Heart right ventricle (tissue), 16 donors: ENCODE data around the gene TBC1D14. TPM values are rescaled to one million over a fixed set of nuclear protein-coding genes. Genes with fewer than 3 reads are reported as not detected.

Experiments
- ATAC-seq, 8 donors: fragments of 200-7000 bp; cut with Tn5 transposase; one replicate each; pipeline ENCODE4 v1.9.1; 2020; ENCODE audit warnings: mild to moderate bottlenecking in 8 of 8, moderate library complexity in 8 of 8, moderate number of reproducible peaks in 1 of 8
- DNase-seq, 2 donors: peaks; one replicate each; pipeline ENCODE4 v3.0.0-alpha.2; 2020
- H3K27ac ChIP-seq, 10 donors: fragments of 200-600 bp; sonication (generic) in 2 of 10; one replicate each; pipeline versions ENCODE4 v1.5.0 to v1.8.0; 2020 to 2022; ENCODE audit warnings: mild to moderate bottlenecking in 3 of 10
- H3K27me3 ChIP-seq, 7 donors: fragments of 200-600 bp; one replicate each; pipeline ENCODE4 v1.8.0; 2021 to 2022; ENCODE audit warnings: mild to moderate bottlenecking in 2 of 7
- H3K36me3 ChIP-seq, 9 donors: fragments of 200-600 bp; sonication (generic) in 1 of 9; one replicate each; pipeline versions ENCODE4 v1.5.0 to v1.8.0; 2020 to 2022; ENCODE audit warnings: mild to moderate bottlenecking in 2 of 9
- H3K4me1 ChIP-seq, 9 donors: fragments of 200-600 bp; sonication (generic) in 1 of 9; one replicate each; pipeline versions ENCODE4 v1.5.0 to v1.8.0; 2020 to 2022; ENCODE audit warnings: mild to moderate bottlenecking in 4 of 9
- H3K4me3 ChIP-seq, 10 donors: fragments of 200-600 bp; sonication (generic) in 2 of 10; one replicate each; pipeline versions ENCODE4 v1.5.0 to v1.8.0; 2020 to 2022; ENCODE audit warnings: mild to moderate bottlenecking in 7 of 10, moderate library complexity in 2 of 10
- H3K9me3 ChIP-seq, 11 donors: fragments of 200-600 bp in 10 of 11; sonication (generic) in 2 of 11; one replicate each; pipeline versions ENCODE4 v1.5.0 to v1.8.0; 2013 to 2022; ENCODE audit warnings: mild to moderate bottlenecking in 2 of 11, control low read depth in 1 of 11, moderate library complexity in 1 of 11
- WGBS, 2 donors: extraction: QIAGEN DNeasy Blood & Tissue Kit; methylation state at CpG; one replicate each; pipeline ENCODE4 v1.1.7; 2013; ENCODE audit warnings: inconsistent platforms in 1 of 2; 5-methylcytosine and 5-hydroxymethylcytosine counted together
- intact Hi-C, 10 donors: fragments of 100-400 bp; cut with DNase I; formaldehyde crosslinking; loops; one replicate each; pipeline versions ENCODE4 v1.11.1 to v1.14.2; 2022
- polyA plus RNA-seq, 2 donors: library from polyadenylated mRNA; stranded (reverse); fragments of 200-250 nt; gene quantifications; one replicate each; pipeline ENCODE4 v1.2.3, GENCODE V29; 2013
- total RNA-seq, 10 donors: library from RNA; stranded (reverse); fragmentation: NEBNext Ultra II Directional in 3 of 10; extraction: Animal tissue kit (Norgen Biotek cat#: 25700) in 3 of 10; gene quantifications; one replicate each; pipeline versions ENCODE4 v1.2.1 to v1.2.4, GENCODE V29; 2021 to 2023
- TF ChIP-seq, protein P1 (sequence below), 9 donors: fragments of 200-600 bp; sonication (generic) in 2 of 9; IDR thresholded peaks; one replicate each; pipeline versions ENCODE4 v1.5.0 to v1.8.0; 2021 to 2022; ENCODE audit warnings: antibody characterized with exemption in 9 of 9, mild to moderate bottlenecking in 5 of 9, moderate library complexity in 1 of 9
- donor health status: Arrhythmogenic right ventricular cardiomyopathy.
- donor health status: ischemic (EF 13 %, LVEDD 7.1; RV severe dilation, severe dysfunction).
- donor health status: healthy with polysubstance abuse.
- donor health status: DM: no; HTN: yes; CAD: no.
- donor health status: DM: no; HTN: no; CAD: no.
- donor health status: ischemic (EF 25% LVEDD 6.9; RV normal size, moderate dysfunction).
- donor health status: ischemic (EF 25% LVEDD 5.7; RV mildly dilated, moderate dysfunction).
- donor health status: healthy.
- donor health status: DM: yes; HTN: yes; CAD: no.
- donor health status: Ischemic cardiomyopathy.
- donor health status: ischemic (EF 35%, LVEDD 5.7; RV mildly dilated, moderate dysfunction).
- donor health status: nonischemic (EF 11% LVEDD 7.7; RV severe dilation, severe dysfunction).
- donor health status: DM: yes; HTN: yes; CAD: no.
- donor health status: PGD.
- donor health status: ischemic (EF 29% LVEDD 5.4; RV normal size, mild dysfunction).
- donor health status: nonischemic (EF 23%, LVEDD 6.1; RV moderate dilation, normal function).

The TBC1D14 gene
- total and polyA plus RNA-seq, 12 donors = 10.5 to 43.7 (median 32.6) TPM

- peaks cover 0 to 98% (median 61%) of the 10 kb centered on the region in 9 donors for H3K36me3 ChIP-seq
- TF ChIP-seq, protein P1, sequence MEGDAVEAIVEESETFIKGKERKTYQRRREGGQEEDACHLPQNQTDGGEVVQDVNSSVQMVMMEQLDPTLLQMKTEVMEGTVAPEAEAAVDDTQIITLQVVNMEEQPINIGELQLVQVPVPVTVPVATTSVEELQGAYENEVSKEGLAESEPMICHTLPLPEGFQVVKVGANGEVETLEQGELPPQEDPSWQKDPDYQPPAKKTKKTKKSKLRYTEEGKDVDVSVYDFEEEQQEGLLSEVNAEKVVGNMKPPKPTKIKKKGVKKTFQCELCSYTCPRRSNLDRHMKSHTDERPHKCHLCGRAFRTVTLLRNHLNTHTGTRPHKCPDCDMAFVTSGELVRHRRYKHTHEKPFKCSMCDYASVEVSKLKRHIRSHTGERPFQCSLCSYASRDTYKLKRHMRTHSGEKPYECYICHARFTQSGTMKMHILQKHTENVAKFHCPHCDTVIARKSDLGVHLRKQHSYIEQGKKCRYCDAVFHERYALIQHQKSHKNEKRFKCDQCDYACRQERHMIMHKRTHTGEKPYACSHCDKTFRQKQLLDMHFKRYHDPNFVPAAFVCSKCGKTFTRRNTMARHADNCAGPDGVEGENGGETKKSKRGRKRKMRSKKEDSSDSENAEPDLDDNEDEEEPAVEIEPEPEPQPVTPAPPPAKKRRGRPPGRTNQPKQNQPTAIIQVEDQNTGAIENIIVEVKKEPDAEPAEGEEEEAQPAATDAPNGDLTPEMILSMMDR (IDR thresholded peaks at IDR 0.05) = no peak
- peak overlapping the region in 1 of 10 donors; percentile 50 for H3K27ac ChIP-seq
- intact Hi-C loops = loop anchor here in 1 of 10 donors (10.0 kb wide), 1 partner anchor 92 kb away; the partner anchor contains the start of gene KIAA0232
- ATAC-seq = no peak
- H3K4me1 ChIP-seq = peaks cover 0 to 41% (median 20%) of the 10 kb centered on the region in 9 donors
- H3K4me3 ChIP-seq = no peak overlapping the region
- no peak for DNase-seq
- WGBS, 2 donors = 89 to 90% methylated on average over 5 of the region's 5 CpGs
- no peaks in the 10 kb centered on the region for H3K9me3 ChIP-seq
- no peaks in the 10 kb centered on the region for H3K27me3 ChIP-seq
These were observed 33.2 kb upstream of the TBC1D14 start for GRCh38 chr4:6876440-6876839.

GRCh38 chr4:6877067-6877466, 32.6 kb upstream of the TBC1D14 start:
- no peak overlapping the region for H3K4me3 ChIP-seq
- H3K4me1 ChIP-seq = peaks cover 0 to 35% (median 20%) of the 10 kb centered on the region in 9 donors
- TF ChIP-seq, protein P1 (IDR thresholded peaks at IDR 0.05) = no peak
- H3K9me3 ChIP-seq = no peaks in the 10 kb centered on the region
- no peak for DNase-seq
- H3K27me3 ChIP-seq = no peaks in the 10 kb centered on the region
- H3K36me3 ChIP-seq = peaks cover 0 to 98% (median 66%) of the 10 kb centered on the region in 9 donors
- 94 to 97% methylated on average over 14 of the region's 14 CpGs for WGBS, 2 donors
- peak overlapping the region in 1 of 10 donors; percentile 50 for H3K27ac ChIP-seq
- no peak for ATAC-seq
- intact Hi-C loops = loop anchor here in 1 of 10 donors (10.0 kb wide), 1 partner anchor 92 kb away; the partner anchor contains the start of gene KIAA0232

DNA sequence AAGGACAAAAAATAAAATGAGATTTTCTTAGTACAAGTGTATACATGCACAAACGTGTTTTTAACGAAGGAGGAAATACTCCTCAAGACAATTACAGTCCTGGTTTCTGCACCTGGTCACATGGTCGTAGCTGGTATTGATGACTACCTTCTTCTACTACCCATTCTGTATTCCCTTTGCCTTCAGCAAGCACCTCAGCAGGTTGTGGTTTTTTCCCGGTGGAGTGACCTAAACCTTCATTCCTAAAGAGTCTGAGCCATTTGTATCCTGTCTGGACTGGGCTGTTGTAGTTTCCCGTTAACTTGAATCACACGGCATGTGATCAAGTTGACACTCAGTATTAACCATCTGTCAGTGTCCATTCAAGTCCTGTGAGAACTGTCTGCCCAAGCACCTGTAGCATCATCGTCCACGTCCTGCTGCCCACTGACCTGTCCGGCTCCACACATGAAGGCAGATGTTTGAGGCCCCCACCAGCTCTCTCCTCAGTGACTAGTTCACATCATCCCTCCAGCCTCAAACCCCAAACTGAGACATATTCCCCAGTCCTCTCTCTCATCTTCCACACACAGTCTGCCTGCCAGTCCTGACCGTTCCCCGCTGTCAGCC, 31.1 kb upstream of the TBC1D14 start:
- H3K4me3 ChIP-seq = no peak overlapping the region
- ATAC-seq = no peak
- intact Hi-C loops = loop anchor here in 1 of 10 donors (10.0 kb wide), 1 partner anchor 94 kb away; the partner anchor contains the start of gene KIAA0232
- H3K27ac ChIP-seq = no peak overlapping the region
- 75 to 82% methylated on average over 11 of the region's 11 CpGs for WGBS, 2 donors
- peaks cover 0 to 98% (median 63%) of the 10 kb centered on the region in 9 donors for H3K36me3 ChIP-seq
- peaks cover 0 to 31% (median 17%) of the 10 kb centered on the region in 9 donors for H3K4me1 ChIP-seq
- no peaks in the 10 kb centered on the region for H3K27me3 ChIP-seq
- no peak for DNase-seq
- H3K9me3 ChIP-seq = no peaks in the 10 kb centered on the region
- TF ChIP-seq, protein P1 (IDR thresholded peaks at IDR 0.05) = no peak

DNA sequence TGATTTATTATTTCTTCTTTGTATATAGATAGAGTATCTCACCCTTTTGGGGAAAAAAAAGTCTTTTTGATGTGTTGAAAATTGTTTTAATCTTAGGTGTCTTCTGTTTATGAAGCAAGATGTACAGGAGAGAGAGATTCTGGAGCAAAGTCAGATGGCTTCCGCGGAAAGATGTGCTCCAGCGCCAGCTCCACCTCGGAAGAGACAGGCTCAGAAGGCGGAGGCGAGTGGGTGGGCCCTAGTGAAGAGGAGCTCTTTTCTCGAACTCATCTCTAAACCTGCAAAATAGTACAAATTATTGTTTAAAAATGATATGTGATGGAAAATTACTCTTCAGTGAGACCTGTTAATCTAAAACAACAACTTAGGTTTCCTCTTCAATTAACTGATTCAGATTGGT, 28.9 kb upstream of the TBC1D14 start:
- peaks cover 0 to 86% (median 59%) of the 10 kb centered on the region in 9 donors for H3K36me3 ChIP-seq
- H3K27me3 ChIP-seq = no peaks in the 10 kb centered on the region
- no peaks in the 10 kb centered on the region for H3K9me3 ChIP-seq
- TF ChIP-seq, protein P1 (IDR thresholded peaks at IDR 0.05) = no peak
- H3K27ac ChIP-seq = no peak overlapping the region
- DNase-seq (no peak), ATAC-seq (no peak)
- no peak overlapping the region for H3K4me3 ChIP-seq
- H3K4me1 ChIP-seq = peaks cover 0 to 16% (median 5%) of the 10 kb centered on the region in 9 donors
- intact Hi-C loops = no loop called here
- WGBS, 2 donors = 92 to 97% methylated on average over 7 of the region's 7 CpGs
